Kidney glomerular epithelial cell (primary cell): ENCODE data around the gene DIAPH2.
"Not testable (repeated sequence)": the region's sequence is repeated elsewhere in the genome, so short reads cannot be mapped to it uniquely, and the experiment has no call there.

ENCODE experiments used
- DNase-seq: peaks from one replicate; lab custom pipeline; 2025; lab: John Stamatoyannopoulos, UW

Gene DIAPH2

GRCh38 chrX:96833333-96833732 lies 148.7 kb downstream of the DIAPH2 start:
- DNase-seq, result no peak

- DNase-seq, result no peak
Observed at GRCh38 chrX:96834137-96834536, 149.5 kb downstream of the DIAPH2 start.

GRCh38 chrX:96835660-96836289 lies 151.1 kb downstream of the DIAPH2 start:
- DNase-seq, result no peak

GRCh38 chrX:96837808-96838207 lies 153.2 kb downstream of the DIAPH2 start:
- no peak for DNase-seq

GRCh38 chrX:96838537-96838936 lies 153.9 kb downstream of the DIAPH2 start:
- no peak for DNase-seq

- DNase-seq, result no peak
Observed at GRCh38 chrX:96841325-96841724, 156.7 kb downstream of the DIAPH2 start.

GRCh38 chrX:96841866-96842265 lies 157.2 kb downstream of the DIAPH2 start:
- DNase-seq, result not testable (repeated sequence)

- DNase-seq, result peak; percentile 19
Observed at GRCh38 chrX:96843566-96843965, 158.9 kb downstream of the DIAPH2 start.

GRCh38 chrX:96846841-96847240 lies 162.2 kb downstream of the DIAPH2 start:
- DNase-seq, result no peak

GRCh38 chrX:96859422-96859821 lies 174.8 kb downstream of the DIAPH2 start:
- not testable (repeated sequence) for DNase-seq

GRCh38 chrX:96861218-96861617 lies 176.6 kb downstream of the DIAPH2 start:
- no peak for DNase-seq

GRCh38 chrX:96861661-96862060 lies 177.0 kb downstream of the DIAPH2 start:
- DNase-seq, result no peak

GRCh38 chrX:96883608-96884007 lies 199.0 kb downstream of the DIAPH2 start, which contains the start of gene RPA4:
Gene RPA4 (plus strand): TSS chrX:96883908. CDS start chrX:96884311, 403 bp downstream.
- no peak for DNase-seq

- no peak for DNase-seq
Observed at GRCh38 chrX:96884027-96884426, 199.4 kb downstream of the DIAPH2 start.

- no peak for DNase-seq
Observed at GRCh38 chrX:96889726-96890125, 205.1 kb downstream of the DIAPH2 start.

GRCh38 chrX:96906741-96907140 lies 222.1 kb downstream of the DIAPH2 start:
- DNase-seq, result no peak

GRCh38 chrX:96907516-96908272 lies 223.1 kb downstream of the DIAPH2 start:
- no peak for DNase-seq

GRCh38 chrX:96909291-96909690 lies 224.6 kb downstream of the DIAPH2 start:
- DNase-seq, result no peak

GRCh38 chrX:96918864-96919263 lies 234.2 kb downstream of the DIAPH2 start:
- DNase-seq, result no peak

GRCh38 chrX:96919672-96920071 lies 235.0 kb downstream of the DIAPH2 start:
- DNase-seq, result no peak

- DNase-seq, result no peak
Observed at GRCh38 chrX:96924581-96924980, 239.9 kb downstream of the DIAPH2 start.

- DNase-seq, result no peak
Observed at GRCh38 chrX:96929036-96929435, 244.4 kb downstream of the DIAPH2 start.

GRCh38 chrX:96957718-96958117 lies 273.1 kb downstream of the DIAPH2 start:
- DNase-seq, result no peak

- DNase-seq, result no peak
Observed at GRCh38 chrX:96971812-96972211, 287.2 kb downstream of the DIAPH2 start.
